ENCODE measurements around the gene SMIM5.
A peak's percentile ranks its signal among the peaks of the same experiment; 100 is the strongest.

The SMIM5 gene

DNA sequence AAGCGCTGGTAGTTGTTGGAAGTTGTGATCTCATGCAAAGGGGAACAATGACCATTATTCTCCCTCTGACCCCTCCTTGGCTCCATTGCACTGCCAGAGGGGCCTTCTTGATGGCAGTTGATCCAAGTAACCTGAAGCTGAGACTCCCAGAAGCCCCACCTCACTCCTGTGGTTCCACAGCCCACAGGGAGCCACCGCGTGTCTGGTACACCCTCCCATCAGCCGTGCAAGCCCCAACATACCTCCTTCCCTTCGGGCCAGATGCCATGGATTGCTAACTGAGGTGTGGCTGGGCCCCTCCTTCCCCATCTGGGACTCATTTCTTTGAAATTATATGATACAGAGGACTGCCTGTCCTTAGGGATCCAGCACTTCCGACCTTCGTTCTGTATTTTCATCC, 51.7 kb downstream of the SMIM5 start:
- H3K36me3 Mint-ChIP-seq: no peaks in the 10 kb centered on the region
- H3K27ac Mint-ChIP-seq: no peak overlapping the region
- no peaks in the 10 kb centered on the region for H3K27me3 Mint-ChIP-seq
- peaks cover 54% of the 10 kb centered on the region for H3K4me1 Mint-ChIP-seq
- H3K4me3 Mint-ChIP-seq: no peak overlapping the region
- no peaks in the 10 kb centered on the region for H3K9me3 Mint-ChIP-seq

DNA sequence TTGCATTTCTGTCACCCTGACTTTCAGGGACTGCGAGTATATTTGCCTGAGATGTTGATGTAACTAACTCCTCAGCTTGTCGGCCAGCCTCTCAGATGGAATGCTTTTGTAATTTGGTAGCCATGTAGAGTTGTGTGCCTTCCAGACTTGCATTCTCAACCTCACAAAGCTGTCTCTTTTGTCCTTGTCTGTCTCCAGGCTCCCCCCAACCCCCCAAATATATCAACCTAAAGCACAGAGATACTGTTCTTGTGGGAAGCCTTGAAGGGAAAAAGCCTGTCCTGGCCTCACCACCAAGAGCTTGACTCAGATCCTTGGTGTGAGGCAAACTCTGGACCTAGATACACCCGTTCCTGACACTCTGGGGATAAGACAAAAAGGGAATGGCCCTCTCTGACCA, 52.3 kb downstream of the SMIM5 start:
- H3K4me1 Mint-ChIP-seq: peaks cover 57% of the 10 kb centered on the region
- H3K9me3 Mint-ChIP-seq: no peaks in the 10 kb centered on the region
- H3K36me3 Mint-ChIP-seq: no peaks in the 10 kb centered on the region
- H3K27ac Mint-ChIP-seq: no peak overlapping the region
- no peak overlapping the region for H3K4me3 Mint-ChIP-seq
- no peaks in the 10 kb centered on the region for H3K27me3 Mint-ChIP-seq

DNA sequence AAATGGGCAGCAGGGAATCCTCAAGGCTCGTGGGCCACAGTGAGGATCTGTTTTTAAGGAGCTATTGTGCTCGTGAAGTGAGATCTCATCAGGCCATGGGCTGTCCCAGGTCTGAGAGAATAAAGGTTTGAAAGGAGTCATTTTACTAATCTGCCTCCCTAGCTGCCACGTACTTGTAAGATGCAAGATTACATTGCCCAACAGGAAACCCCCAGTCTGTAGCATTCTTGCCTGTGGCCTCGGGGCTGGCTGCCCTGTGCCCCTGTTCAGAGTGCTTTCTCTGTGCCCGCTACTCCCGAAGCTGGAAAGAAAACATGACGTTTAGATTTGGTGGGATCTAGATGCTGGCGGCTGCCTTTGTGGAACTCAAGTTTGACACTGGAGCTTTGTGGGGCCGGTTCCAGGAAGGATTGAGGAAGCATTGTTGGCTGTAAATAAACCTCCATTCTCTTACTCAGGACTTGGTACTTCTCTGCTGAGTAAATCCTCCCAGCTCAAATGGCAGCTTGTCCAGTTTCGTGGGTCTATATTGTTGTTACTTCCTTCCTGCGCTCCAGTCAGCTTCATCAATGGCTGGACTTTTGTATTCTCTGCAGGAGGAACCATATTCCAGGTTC, 55.1 kb downstream of the SMIM5 start:
- H3K4me1 Mint-ChIP-seq: peaks cover 66% of the 10 kb centered on the region
- peak overlapping the region; percentile 90 for H3K27ac Mint-ChIP-seq
- H3K27me3 Mint-ChIP-seq: no peaks in the 10 kb centered on the region
- H3K9me3 Mint-ChIP-seq: no peaks in the 10 kb centered on the region
- no peak overlapping the region for H3K4me3 Mint-ChIP-seq
- H3K36me3 Mint-ChIP-seq: no peaks in the 10 kb centered on the region

DNA sequence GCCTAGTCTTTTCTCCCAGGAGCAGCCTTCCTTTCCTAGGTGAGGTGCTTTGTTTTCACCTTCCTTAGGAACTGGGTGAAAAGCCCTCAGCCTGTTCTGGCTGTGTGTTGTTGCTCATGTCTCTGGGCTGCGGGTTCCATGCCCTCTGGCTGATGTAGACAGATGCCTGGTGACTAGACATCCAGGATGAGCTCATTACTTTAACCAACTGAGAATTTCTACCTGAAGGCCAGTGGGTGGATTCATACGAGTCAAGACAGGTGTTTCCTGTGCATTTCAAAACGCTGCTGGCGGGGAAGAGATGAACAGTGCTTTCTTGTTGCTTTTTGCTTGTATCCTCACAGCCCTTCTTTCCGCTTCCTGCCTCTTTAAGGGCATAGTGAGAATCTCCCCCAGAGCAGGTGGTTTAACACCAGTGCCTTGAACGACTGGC, 56.2 kb downstream of the SMIM5 start:
- Mint-ChIP-seq H3K4me3 (peak overlapping the region; percentile 61), H3K9me3 (no peaks in the 10 kb centered on the region), H3K27ac (peak overlapping the region; percentile 90), H3K27me3 (no peaks in the 10 kb centered on the region), H3K36me3 (no peaks in the 10 kb centered on the region), H3K4me1 (peaks cover 55% of the 10 kb centered on the region)

Data from activated naive CD4-positive, alpha-beta T cell treated with anti-CD3 and anti-CD28 coated beads, Interleukin-2, amount 50 U/mL, for 24 hours (primary cell).